GM12892 (cell line): ENCODE results near the gene SUPT7L.

Source experiments
- POLR2A ChIP-seq: IDR thresholded peaks from 2 replicates; pipeline ENCODE4 v1.6.1; 2011; ENCODE audit warnings: low read depth, low read length, control low read depth
- POLR2AphosphoS5 ChIP-seq: IDR thresholded peaks from 2 replicates; pipeline ENCODE4 v1.6.1; 2011; ENCODE audit warnings: low read depth, low read length, control low read depth
- TAF1 ChIP-seq: IDR thresholded peaks from 2 replicates; pipeline ENCODE4 v1.6.1; 2011; ENCODE audit warnings: low read depth, mild to moderate bottlenecking, control low read depth, low read length, borderline replicate concordance

- no peak for TF ChIP-seq TAF1
- TF ChIP-seq POLR2A, result no peak
- TF ChIP-seq POLR2AphosphoS5, result no peak
Observed at GRCh38 chr2:27640722-27641245, 22.6 kb downstream of the SUPT7L start.
